ENCODE measurements around the gene CDC42EP4.

The CDC42EP4 gene

DNA sequence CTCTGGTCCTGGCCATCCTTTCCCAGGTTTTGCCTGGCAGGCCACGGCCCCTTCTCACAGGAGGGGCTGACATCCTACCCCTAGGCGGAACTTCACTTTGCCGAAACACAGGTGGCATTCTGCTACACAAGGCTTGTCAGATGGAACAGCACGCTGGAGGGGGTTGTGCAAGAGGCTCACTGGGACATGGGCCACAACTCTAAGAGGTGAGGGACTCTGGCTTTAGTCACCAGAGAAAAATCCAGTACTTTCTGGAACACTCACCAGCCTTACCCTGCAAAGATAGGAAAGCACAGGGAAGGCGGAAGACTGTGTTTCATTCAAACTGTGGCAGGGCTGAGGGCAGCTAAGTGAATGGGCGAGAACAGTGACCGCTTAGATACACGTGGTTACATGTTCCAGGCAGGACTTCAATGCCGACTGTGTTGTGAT lies 18.3 kb downstream of the CDC42EP4 start:
- DNase-seq = no peak

- DNase-seq = no peak
Measured at GRCh38 chr17:73293031-73293430, 18.8 kb downstream of the CDC42EP4 start.

DNA sequence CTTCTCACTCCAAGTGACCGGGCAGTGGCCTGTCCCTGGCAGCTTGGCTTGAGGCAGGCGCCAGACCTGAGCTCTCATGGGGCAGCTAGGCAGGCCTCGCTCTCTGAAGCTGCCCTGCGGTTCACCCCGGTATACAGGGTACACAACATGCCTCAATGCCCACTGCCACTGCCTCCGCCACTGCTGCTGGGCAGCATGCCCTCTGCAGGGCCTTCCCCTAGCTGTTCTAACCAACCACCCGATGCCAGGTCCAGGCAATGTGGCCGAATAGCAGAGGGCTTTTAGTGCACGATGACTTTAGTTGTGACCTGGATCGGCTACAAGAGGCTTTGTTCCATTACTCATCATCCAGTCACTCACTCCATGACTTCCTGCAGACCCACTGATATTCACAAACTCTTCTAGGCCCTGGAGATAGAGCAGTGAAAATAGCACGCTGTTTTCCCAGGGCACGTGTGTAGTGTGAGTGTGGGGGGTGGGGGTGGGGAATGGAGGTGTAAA lies 19.7 kb downstream of the CDC42EP4 start:
- DNase-seq = no peak

DNA sequence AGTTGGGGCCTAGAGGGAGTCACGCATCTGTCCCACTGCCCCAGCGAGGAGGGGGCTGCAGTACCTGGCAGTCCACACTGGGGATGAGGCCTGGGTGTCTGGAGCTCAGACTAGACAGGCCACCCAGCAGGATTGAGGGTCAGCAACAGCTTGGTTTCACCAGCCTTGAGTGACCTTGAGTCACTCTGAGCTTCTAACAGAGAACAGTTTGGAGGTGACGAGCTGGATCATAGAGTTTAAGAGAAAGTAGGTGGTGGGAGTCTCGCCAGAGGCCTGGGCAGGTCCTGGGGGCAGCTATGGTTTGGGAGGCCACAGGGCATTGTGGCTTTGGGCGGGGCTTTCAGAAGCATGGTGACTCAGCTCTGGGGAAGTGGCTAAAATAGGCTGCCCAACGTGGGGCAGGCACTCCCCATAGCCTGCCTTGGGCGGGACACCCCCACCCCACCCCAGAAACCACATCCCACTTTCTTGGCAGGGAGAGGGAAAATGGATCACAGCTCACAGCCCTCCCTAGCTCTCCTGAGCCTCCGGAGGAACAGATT lies 20.5 kb downstream of the CDC42EP4 start:
- DNase-seq = no peak

DNA sequence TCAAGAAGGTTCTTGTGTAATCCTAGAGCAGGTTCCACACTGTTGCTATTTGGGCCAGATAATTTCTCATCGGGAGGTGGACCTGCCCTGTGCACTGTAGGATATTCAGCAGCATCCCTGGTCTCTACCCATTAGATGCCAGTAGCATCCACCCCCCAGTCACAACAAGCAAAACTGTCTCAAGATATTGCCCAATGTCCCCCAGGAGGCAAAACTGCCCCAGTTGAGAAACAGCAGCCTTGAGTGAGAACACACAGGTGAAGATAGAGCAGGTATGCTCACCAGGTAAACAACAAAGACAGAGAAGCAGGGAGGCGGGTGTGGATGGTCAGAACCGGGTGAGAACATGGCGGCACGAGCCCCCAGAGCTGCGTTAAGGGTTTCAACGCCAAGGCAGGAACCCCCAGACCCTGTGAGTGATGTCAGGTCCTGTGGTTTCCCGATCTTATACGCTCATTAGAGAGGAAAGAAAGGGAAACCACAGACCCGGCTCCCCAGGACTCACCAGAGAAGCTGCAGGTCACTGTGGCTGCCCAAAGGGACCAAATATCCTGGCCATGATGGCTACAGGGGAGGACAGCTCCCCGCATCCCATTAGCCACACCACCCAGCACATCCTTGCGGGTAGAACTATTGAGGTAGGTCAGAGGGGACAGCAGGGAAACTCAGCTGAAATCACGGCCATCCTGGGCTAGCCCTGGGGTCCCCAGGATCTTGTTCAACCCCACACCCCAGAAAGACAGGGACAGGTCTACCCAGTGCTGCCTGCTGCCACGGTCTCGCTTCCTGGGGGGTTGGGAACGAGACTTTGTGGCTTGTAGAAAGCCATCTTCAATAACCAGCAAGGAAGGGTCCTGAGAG lies 21.2 kb downstream of the CDC42EP4 start:
- no peak for DNase-seq

DNA sequence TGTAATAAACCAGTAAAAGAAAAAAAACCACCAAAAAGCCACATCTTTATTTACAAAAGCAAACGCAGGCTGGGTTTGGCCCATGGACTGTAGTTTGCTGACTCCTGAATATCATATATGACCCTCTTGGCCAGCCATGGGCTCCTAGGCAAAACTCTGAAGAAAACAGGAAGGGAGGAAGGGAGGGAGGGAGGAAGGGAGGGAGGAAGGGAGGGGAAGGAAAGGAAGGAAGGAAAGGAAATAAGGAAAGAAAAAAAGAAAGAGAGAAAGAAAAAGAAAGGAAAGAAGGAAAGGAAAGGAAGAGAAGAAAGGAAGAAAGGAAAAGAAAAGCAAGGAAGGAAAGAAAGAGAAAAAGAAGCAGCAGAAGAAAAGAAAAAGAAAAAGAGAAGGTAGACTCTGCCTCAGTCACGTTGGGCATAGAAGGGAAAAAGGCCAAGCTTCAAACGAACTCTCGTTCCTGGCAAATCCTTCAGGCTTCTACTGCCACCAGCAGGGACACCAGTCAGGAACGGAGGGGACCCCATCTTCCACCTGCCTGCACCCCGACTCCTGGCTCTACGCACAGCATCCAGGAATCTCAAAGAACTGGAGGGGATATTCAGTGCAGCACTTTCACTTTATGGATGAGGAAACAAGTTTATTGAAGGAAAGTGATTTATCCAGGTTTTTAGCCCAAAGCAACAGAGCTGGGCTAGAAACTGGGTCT lies 22.1 kb downstream of the CDC42EP4 start:
- DNase-seq = no peak

DNA sequence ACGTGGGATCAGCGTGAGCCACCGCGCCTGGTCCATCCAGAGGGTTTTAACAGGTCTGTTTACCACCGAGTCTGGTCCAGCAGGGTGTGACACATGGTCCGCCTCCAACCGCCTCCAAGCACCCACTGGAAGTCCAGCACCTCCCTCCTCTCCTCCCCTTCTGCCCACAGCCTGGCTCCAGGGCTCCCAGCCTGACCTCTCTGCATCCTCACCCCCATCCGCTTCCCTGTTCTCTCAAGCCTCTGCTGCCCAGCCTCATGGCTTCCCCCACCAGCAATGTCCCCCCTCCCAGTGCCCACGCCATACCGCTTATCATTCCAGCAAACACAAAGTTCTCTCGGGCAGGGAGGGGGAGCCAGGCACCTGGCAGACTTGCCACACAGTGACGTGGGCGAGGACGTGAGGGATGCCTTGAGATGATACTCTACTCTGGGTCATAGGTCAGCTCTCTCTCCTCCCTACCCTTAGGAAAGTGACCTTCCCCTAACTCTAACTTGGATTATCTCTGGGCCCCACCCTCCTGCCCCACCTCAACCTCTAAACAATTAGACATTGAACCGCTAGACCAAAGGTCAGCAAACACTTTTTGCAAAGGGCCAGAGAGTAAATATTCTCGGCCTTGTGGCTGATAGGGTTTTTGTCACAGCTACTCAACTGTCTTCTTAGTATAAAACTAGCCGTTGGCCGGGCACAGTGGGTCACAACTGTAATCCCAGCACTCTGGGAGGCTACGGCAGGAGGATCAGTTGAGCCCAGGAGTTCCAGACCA lies 23.1 kb downstream of the CDC42EP4 start:
- DNase-seq = no peak

DNA sequence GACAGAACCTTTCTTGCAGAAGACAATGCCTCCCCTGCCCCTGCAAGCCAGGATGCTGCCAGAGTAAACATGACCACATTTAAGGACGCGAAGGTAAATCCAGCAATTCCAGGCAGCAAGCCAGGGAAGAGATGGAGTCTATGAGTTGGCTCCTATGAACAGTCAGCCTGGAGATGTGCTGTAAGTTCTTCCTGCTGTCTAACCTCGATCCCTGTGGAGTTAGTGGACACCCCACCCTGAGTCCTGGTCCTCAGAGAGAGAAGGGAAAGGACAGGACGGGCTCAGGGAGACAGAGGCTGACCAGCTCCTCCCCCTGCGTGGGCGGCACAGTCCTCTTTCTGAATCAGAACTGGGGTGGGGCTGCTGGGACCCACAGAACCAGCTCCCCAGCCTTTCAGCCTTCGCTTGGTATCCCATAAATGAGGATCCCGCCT lies 24.9 kb downstream of the CDC42EP4 start:
- DNase-seq = peak; percentile 64

- DNase-seq = no peak
Measured at GRCh38 chr17:73285916-73286862, 25.6 kb downstream of the CDC42EP4 start.

GRCh38 chr17:73285603-73285908 lies 26.2 kb downstream of the CDC42EP4 start:
- no peak for DNase-seq

- no peak for DNase-seq
Measured at GRCh38 chr17:73284906-73285602, 26.7 kb downstream of the CDC42EP4 start.

DNA sequence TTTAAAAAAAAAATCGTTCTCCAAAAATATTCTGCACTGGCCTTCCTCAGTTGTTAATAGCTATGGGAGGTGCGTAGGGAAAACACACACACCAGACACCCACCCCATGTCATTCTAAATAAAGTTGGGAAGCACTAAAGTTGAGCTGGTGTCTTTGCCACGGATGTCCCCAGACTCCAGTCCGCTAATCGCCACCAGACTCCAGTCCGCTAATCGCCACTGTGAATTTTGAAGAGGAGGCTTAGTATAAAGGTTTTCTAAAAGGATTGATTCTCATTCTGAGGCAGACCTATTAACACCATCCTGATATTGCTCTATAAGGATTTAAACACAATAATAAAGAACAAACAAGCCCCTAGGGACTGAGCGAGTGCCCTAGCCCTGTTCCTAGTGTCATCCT lies 27.4 kb downstream of the CDC42EP4 start:
- no peak for DNase-seq

DNA sequence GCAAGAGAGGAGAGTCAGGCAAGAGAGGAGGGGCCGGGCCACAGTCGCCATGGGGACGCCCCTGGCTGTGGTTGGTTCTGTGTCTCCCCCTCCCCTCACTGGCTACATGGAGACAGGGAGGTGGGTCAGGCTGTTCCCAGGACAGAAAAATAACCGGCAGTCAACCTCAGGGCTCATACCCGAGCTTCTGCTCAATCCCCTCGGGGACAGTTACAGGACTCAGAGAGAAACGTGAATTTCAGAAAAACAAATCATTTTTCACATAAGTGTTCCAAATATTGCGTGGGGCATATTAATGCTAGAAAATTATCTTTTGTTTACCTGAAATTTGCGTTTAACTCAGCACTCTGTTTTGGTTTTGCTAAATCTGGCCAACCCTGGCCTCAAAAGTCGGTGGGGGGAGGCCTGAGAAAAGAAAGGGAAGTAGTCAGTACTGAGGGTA lies 27.9 kb downstream of the CDC42EP4 start:
- no peak for DNase-seq

DNA sequence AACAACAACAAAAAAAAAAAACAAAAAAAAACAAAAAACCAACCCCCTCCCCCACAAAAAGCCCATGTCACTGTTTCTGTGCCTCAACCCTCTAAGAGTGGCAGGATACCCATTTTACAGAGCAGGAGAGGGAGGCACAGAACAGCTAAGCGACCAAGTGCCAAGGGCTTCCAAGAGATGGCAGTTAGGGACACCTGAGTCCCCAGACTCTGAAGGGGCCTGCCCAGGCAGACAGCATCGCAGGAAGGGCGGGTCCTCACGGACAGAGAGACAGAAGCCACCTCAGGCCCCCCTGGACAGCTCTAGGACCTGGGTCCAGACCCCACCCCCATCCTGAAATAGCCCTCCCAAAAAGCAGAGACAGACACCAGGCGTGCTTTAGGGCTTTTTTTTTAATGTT lies 28.6 kb downstream of the CDC42EP4 start:
- no peak for DNase-seq

- DNase-seq = no peak
Measured at GRCh38 chr17:73282629-73283028, 29.2 kb downstream of the CDC42EP4 start.

DNA sequence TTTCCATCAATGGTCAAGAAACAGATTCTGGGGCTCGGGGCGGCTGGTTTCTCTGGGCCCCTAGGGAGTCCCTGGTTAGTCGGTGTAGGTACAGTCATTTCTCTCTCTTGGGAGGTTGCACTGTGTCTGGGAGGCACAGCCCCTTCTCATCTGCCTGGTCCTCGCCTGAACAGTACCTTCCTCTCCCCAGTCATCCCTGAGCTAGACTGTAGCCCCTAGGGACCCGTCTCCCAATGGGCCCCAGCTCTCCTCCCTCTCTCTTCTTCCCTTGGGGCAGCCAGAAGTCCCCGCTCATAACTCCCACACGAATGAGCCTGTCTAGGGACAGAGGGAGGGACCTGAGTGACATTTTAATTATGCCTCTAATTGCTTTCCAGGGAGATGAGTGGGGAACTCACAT lies 29.9 kb downstream of the CDC42EP4 start:
- DNase-seq = no peak

- DNase-seq = no peak
Measured at GRCh38 chr17:73280191-73280590, 31.6 kb downstream of the CDC42EP4 start.

GRCh38 chr17:73279704-73280103 lies 32.1 kb downstream of the CDC42EP4 start:
- no peak for DNase-seq

GRCh38 chr17:73278465-73279453 lies 33.0 kb downstream of the CDC42EP4 start:
- DNase-seq = peak; percentile 31

DNA sequence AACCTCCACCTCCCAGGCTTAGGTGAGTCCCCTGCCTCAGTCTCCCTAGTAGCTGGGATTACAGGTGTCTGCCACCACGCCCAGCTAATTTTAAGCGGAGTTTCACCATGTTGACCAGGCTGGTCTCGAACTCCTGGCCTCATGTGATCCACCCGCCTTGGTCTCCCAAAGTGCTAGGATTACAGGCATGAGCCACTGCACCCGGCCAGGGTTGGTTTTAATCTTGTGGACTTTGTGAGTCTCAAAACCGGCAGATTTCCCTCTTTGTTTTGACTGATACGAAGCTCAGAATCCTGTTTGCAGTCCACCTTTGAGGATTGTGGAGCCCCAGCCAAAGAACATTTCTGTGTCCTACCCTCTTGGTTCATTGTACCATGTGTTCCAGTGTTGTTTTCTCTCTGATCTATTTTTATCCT lies 33.7 kb downstream of the CDC42EP4 start:
- no peak for DNase-seq
